Retinal pigment epithelial cell (primary cell): ENCODE measurements around the gene DSC2.

ENCODE experiments used
- DNase-seq: peaks from one replicate; pipeline ENCODE4 v3.0.0-alpha.2; 2010; ENCODE audit warnings: low read depth
- H3K4me3 ChIP-seq: 2 replicates; pipeline ENCODE4 v1.5.1; 2011; ENCODE audit warnings: mild to moderate bottlenecking, low read length, control low read depth, moderate library complexity
- TF ChIP-seq, protein P1 (sequence below): conservative IDR thresholded peaks from 2 replicates; pipeline ENCODE4 v1.5.1; 2011; ENCODE audit warnings: low read depth, low read length, control low read depth, inconsistent platforms

Gene DSC2

DNA sequence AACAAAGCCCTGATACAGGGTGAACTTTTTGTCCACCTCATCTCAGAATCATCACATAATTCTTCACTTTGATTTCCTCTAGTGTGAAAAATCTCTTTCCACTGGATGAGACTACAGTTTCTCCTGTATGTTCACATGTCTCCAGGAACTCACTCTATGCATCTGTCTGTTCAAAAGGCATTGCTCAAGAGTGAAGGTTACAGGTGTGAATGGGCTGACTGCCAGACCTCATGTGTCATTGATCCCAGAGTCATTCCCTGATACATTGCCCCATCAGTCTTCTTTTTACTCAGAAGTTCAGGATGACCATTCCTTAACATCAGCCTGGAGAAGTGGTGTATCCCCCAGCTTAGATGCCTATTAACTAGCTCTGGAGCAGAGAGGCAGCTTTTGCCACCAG lies 55.3 kb downstream of the DSC2 start:
- TF ChIP-seq, protein P1, sequence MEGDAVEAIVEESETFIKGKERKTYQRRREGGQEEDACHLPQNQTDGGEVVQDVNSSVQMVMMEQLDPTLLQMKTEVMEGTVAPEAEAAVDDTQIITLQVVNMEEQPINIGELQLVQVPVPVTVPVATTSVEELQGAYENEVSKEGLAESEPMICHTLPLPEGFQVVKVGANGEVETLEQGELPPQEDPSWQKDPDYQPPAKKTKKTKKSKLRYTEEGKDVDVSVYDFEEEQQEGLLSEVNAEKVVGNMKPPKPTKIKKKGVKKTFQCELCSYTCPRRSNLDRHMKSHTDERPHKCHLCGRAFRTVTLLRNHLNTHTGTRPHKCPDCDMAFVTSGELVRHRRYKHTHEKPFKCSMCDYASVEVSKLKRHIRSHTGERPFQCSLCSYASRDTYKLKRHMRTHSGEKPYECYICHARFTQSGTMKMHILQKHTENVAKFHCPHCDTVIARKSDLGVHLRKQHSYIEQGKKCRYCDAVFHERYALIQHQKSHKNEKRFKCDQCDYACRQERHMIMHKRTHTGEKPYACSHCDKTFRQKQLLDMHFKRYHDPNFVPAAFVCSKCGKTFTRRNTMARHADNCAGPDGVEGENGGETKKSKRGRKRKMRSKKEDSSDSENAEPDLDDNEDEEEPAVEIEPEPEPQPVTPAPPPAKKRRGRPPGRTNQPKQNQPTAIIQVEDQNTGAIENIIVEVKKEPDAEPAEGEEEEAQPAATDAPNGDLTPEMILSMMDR, result no peak
- DNase-seq, result no peak
- H3K4me3 ChIP-seq, result no peak overlapping the region

GRCh38 chr18:31045599-31045998 lies 56.6 kb downstream of the DSC2 start:
- H3K4me3 ChIP-seq, result no peak overlapping the region
- TF ChIP-seq, protein P1, result no peak
- DNase-seq, result no peak

GRCh38 chr18:31044926-31045325 lies 57.3 kb downstream of the DSC2 start:
- TF ChIP-seq, protein P1, result no peak
- DNase-seq, result no peak

DNA sequence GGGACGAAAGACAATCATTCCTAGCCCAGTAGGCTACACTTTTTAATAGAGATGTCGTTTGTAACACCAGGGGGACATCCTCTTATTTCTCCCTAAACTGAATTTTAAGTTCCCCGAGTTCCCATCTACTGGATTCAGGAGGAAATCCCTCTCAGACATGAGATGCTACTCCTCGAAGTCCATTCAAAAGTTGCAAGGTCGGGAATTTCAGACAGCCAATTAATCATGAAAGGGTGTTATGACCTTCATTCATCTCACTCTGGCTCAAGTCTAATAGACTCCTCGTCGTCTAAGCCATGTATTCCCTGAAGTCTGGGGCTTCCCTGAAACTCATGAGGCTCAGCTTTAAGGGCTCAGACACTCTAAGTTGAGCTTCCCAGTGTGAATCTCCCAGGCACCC lies 58.5 kb downstream of the DSC2 start:
- TF ChIP-seq, protein P1, result no peak
- DNase-seq, result no peak
- H3K4me3 ChIP-seq, result no peak overlapping the region

More at GRCh38 chr18:31044926-31045325, 57.3 kb downstream of the DSC2 start:
- H3K4me3 ChIP-seq, result no peak overlapping the region

DNA sequence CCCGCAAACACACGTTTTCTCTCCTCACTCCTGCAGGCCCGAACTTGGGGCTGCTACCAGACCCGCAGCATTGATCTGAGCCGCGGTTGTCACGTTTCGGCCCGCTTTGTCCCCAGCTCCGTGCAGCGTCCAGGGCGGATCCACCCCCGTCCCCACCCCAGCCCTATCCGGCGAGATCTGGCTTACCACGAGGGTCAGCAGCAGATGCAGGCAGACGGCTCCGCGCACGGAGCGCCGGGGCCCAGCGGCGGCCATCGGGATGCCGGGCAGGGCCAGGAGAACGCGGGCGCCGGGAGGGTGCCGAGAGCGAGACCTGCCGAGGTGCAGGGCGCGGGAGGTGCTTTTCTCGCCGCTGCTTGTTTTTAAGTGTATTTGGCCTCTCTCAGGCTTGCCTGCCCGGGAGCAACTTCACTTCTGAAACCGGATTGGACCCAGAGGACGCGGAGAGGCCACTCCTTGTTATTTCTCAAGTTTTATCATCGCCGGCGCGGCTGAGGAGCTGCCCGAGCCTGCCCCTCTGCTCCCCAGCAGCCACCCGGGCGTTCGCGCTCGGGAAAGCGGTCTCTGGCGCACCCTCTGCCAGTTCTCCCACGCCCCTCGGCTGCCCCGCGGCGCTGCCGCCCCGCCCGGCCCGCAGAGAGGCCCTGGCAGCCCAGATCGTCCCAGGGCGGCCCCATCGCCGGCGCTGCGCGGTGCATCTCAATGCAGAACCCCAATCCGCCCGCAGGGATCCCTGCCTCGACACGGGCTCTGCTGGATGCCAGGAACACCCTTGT lies 59.6 kb downstream of the DSC2 start, which contains the start of gene DSC3:
Gene DSC3 (minus strand): TSS at position 337 of the 776 bp plus-strand sequence. CDS start 82 bp downstream, at position 255.
- H3K4me3 ChIP-seq, result peak within 1 kb of the TSS; percentile 77
- DNase-seq, result no peak

GRCh38 chr18:31042084-31042405 lies 60.2 kb downstream of the DSC2 start:
- TF ChIP-seq, protein P1, result no peak
- H3K4me3 ChIP-seq, result peak overlapping the region; percentile 77
- no peak for DNase-seq

More for the DNA sequence above, 59.6 kb downstream of the DSC2 start, which contains the start of gene DSC3:
- TF ChIP-seq, protein P1, result no peak
